Panc1 (cell line): ENCODE measurements around the gene TFB1M. TPM values are rescaled to one million over a fixed set of nuclear protein-coding genes. Genes with fewer than 3 reads are reported as not detected.

Experiments used
- ATAC-seq: fragments of 200-7000 bp; cut with Tn5 transposase; 2 replicates; pipeline ENCODE4 v1.9.1; 2020; ENCODE audit warnings: mild to moderate bottlenecking, moderate library complexity
- BruUV-seq: library from RNA; stranded (reverse); fragments of 400-500 nt; replicated peaks from 2 replicates; lab custom pipeline; 2021; lab: Mats Ljungman, UMichigan
- CTCF ChIA-PET: fragments of 300-600 bp; sonication (Branson Sonifier 250); formaldehyde crosslinking; loops from one replicate; lab custom pipeline; 2022; ENCODE audit warnings: antibody characterized with exemption; lab: Charles Lee
- POLR2A ChIA-PET: fragments of 300-600 bp; sonication (Branson Sonifier 250); formaldehyde crosslinking; loops from one replicate; lab custom pipeline; 2022; ENCODE audit warnings: antibody characterized with exemption; lab: Charles Lee
- DNase-seq: peaks from one replicate; pipeline ENCODE4 v3.0.0-alpha.2; 2010; ENCODE audit warnings: low read depth, low spot score
- H3K27ac ChIP-seq: 2 replicates; pipeline ENCODE4 v1.5.1; 2011; ENCODE audit warnings: mild to moderate bottlenecking, low read length, inconsistent platforms
- H3K27me3 ChIP-seq: fragments of 200-500 bp; sonication (Bioruptor generic); 2 replicates; pipeline ENCODE4 v1.6.0; 2014; ENCODE audit warnings: low read length, inconsistent platforms; ENCODE audit not compliant: control insufficient read depth, insufficient read depth
- H3K36me3 ChIP-seq: fragments of 200-500 bp; sonication (Bioruptor generic); 2 replicates; pipeline ENCODE4 v1.5.1; 2014; ENCODE audit warnings: inconsistent platforms, mild to moderate bottlenecking, low read length, moderate library complexity; ENCODE audit not compliant: control insufficient read depth, insufficient read depth
- H3K4me1 ChIP-seq: 2 replicates; pipeline ENCODE4 v1.5.1; 2011; ENCODE audit warnings: inconsistent platforms, mild to moderate bottlenecking, low read length, moderate library complexity; ENCODE audit not compliant: control insufficient read depth, insufficient read depth
- H3K4me3 ChIP-seq, 2 experiments: 2 replicates each; pipeline ENCODE4 v1.5.1; 2011 to 2012; ENCODE audit warnings: low read depth in 2 of 2, low read length in 2 of 2, mild to moderate bottlenecking in 2 of 2, inconsistent platforms in 1 of 2, moderate library complexity in 1 of 2
- H3K9me3 ChIP-seq: fragments of 200-500 bp; sonication (Bioruptor generic); 2 replicates; pipeline ENCODE4 v1.5.1; 2014; ENCODE audit warnings: low read depth, mild to moderate bottlenecking, inconsistent platforms, low read length, moderate library complexity; ENCODE audit not compliant: control insufficient read depth, insufficient read depth
- POLR2AphosphoS5 ChIP-seq: IDR thresholded peaks from 2 replicates; pipeline ENCODE4 v1.6.1; 2012; ENCODE audit warnings: mild to moderate bottlenecking, low read depth, low read length, moderate library complexity
- SIN3A ChIP-seq: IDR thresholded peaks from 2 replicates; pipeline ENCODE4 v1.6.1; 2012; ENCODE audit warnings: low read depth, mild to moderate bottlenecking, low read length, moderate library complexity, borderline replicate concordance; ENCODE audit not compliant: insufficient read depth
- TCF7L2 ChIP-seq: IDR thresholded peaks from 2 replicates; pipeline ENCODE4 v1.6.1; 2011; ENCODE audit warnings: mild to moderate bottlenecking, low read depth, low read length, inconsistent platforms
- in situ Hi-C: cut with HindIII; loops from 2 replicates; pipeline ENCODE4 v1.10.0; 2016; ENCODE audit warnings: low sequenced_read_pairs, low pct_unique_long_range_greater_than_20kb
- intact Hi-C: fragments of 100-400 bp; cut with micrococcal nuclease; formaldehyde crosslinking; loops from one replicate; pipeline ENCODE4 v1.10.0; 2022; ENCODE audit not compliant: unreplicated experiment
- total RNA-seq: library from RNA; stranded (reverse); gene quantifications from one replicate; pipeline ENCODE4 v1.2.1, GENCODE V29; 2021; ENCODE audit not compliant: unreplicated experiment
- TF ChIP-seq, protein P1 (sequence below), 2 experiments: IDR thresholded peaks; 2 replicates each; pipeline ENCODE4 v1.6.1; 2011 to 2012; ENCODE audit warnings: low read depth in 2 of 2, control low read depth in 1 of 2, low read length in 1 of 2, mild to moderate bottlenecking in 1 of 2, moderate library complexity in 1 of 2; ENCODE audit not compliant: insufficient read depth in 1 of 2
- TF ChIP-seq, protein P2 (sequence below): fragments of 450-650 bp; IDR thresholded peaks from 2 replicates; pipeline ENCODE4 v1.5.1; 2017; ENCODE audit warnings: mild to moderate bottlenecking

The TFB1M gene
- total RNA-seq, 1 experiment from 2014 or later: 32.0 TPM

DNA sequence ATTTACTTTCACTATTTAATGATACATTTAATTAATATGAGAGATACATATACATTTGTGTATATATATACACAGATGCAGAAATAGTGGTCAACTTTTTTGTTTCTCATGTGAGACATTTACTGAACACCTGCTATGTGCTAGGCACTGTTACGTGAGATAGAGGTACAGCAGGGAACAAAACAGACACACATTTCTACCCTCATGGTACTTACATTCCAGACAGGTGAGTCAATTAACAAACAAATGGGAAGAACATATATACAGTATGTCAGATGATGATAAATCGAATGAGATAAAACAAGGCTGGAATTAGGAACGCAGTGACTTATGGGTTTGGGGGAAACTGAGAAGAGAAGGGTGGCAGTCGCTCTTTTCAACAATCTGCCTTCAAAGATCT, 5.1 kb downstream of the TFB1M start:
- peaks cover 16% of the 10 kb centered on the region for H3K4me1 ChIP-seq
- H3K27me3 ChIP-seq: no peaks in the 10 kb centered on the region
- TF ChIP-seq, protein P1, sequence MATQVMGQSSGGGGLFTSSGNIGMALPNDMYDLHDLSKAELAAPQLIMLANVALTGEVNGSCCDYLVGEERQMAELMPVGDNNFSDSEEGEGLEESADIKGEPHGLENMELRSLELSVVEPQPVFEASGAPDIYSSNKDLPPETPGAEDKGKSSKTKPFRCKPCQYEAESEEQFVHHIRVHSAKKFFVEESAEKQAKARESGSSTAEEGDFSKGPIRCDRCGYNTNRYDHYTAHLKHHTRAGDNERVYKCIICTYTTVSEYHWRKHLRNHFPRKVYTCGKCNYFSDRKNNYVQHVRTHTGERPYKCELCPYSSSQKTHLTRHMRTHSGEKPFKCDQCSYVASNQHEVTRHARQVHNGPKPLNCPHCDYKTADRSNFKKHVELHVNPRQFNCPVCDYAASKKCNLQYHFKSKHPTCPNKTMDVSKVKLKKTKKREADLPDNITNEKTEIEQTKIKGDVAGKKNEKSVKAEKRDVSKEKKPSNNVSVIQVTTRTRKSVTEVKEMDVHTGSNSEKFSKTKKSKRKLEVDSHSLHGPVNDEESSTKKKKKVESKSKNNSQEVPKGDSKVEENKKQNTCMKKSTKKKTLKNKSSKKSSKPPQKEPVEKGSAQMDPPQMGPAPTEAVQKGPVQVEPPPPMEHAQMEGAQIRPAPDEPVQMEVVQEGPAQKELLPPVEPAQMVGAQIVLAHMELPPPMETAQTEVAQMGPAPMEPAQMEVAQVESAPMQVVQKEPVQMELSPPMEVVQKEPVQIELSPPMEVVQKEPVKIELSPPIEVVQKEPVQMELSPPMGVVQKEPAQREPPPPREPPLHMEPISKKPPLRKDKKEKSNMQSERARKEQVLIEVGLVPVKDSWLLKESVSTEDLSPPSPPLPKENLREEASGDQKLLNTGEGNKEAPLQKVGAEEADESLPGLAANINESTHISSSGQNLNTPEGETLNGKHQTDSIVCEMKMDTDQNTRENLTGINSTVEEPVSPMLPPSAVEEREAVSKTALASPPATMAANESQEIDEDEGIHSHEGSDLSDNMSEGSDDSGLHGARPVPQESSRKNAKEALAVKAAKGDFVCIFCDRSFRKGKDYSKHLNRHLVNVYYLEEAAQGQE (IDR thresholded peaks at IDR 0.05; ENCODE audit: insufficient read depth in 1 of 2, low read depth in 2 of 2, low read length in 1 of 2): no peak
- TF ChIP-seq POLR2AphosphoS5: no peak
- ATAC-seq (no peak), DNase-seq (no peak)
- 0 out of 2 replicates have a peak overlapping the region, but pooled peaks have one; percentile 6 for H3K27ac ChIP-seq
- in situ Hi-C loops (no loop called here), intact Hi-C loops (no loop called here)
- CTCF ChIA-PET: no interaction called here
- no TSS peak for BruUV-seq
- no peaks in the 10 kb centered on the region for H3K9me3 ChIP-seq
- H3K4me3 ChIP-seq: no peak overlapping the region
- POLR2A ChIA-PET: no interaction called here
- peaks cover 20% of the 10 kb centered on the region for H3K36me3 ChIP-seq

DNA sequence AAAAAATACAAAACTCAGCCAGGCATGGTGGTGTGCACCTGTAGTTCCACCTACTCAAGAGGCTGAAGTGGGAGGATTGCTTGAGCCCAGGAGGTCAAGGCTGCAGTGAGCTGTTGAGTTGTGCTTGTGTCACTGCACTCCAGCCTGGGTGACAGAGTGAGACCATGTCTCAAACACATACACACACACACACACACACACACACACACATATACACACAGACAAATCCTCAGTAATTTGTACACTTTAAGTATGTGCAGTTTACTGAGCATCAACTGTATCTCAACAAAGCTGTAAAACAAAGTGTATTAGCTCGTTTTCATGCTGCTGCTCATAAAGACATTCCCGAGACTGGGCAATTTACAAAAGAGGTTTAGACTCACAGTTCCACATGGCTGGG, 7.3 kb downstream of the TFB1M start:
- ATAC-seq (no peak), DNase-seq (no peak)
- BruUV-seq: no TSS peak
- intact Hi-C loops: no loop called here
- in situ Hi-C loops: no loop called here
- H3K36me3 ChIP-seq: peaks cover 29% of the 10 kb centered on the region
- TF ChIP-seq SIN3A (no peak), POLR2AphosphoS5 (no peak), TCF7L2 (no peak)
- TF ChIP-seq, protein P1 (IDR thresholded peaks at IDR 0.05; ENCODE audit: insufficient read depth in 1 of 2, low read depth in 2 of 2, low read length in 1 of 2): no peak
- TF ChIP-seq, protein P2, sequence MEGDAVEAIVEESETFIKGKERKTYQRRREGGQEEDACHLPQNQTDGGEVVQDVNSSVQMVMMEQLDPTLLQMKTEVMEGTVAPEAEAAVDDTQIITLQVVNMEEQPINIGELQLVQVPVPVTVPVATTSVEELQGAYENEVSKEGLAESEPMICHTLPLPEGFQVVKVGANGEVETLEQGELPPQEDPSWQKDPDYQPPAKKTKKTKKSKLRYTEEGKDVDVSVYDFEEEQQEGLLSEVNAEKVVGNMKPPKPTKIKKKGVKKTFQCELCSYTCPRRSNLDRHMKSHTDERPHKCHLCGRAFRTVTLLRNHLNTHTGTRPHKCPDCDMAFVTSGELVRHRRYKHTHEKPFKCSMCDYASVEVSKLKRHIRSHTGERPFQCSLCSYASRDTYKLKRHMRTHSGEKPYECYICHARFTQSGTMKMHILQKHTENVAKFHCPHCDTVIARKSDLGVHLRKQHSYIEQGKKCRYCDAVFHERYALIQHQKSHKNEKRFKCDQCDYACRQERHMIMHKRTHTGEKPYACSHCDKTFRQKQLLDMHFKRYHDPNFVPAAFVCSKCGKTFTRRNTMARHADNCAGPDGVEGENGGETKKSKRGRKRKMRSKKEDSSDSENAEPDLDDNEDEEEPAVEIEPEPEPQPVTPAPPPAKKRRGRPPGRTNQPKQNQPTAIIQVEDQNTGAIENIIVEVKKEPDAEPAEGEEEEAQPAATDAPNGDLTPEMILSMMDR: no peak
- H3K4me1 ChIP-seq: peaks cover 16% of the 10 kb centered on the region
- H3K27ac ChIP-seq: no peak overlapping the region
- POLR2A ChIA-PET: no interaction called here
- H3K9me3 ChIP-seq: no peaks in the 10 kb centered on the region
- no peak overlapping the region for H3K4me3 ChIP-seq
- no peaks in the 10 kb centered on the region for H3K27me3 ChIP-seq
- CTCF ChIA-PET: no interaction called here
